ENCODE data around the gene FFAR3. TPM values are rescaled to one million over a fixed set of nuclear protein-coding genes. Genes with fewer than 3 reads are reported as not detected.

FFAR3 gene
- total and polyA plus RNA-seq, 2 of the 8 experiments (the other 6 are each of a cell fraction or from before 2014, with no cell fraction given), result not detected

GRCh38 chr19:35353635-35354034 is 4.6 kb upstream of the FFAR3 start:
- H2BK20ac ChIP-seq (ENCODE audit: low read length), result no peak overlapping the region

More at GRCh38 chr19:35353635-35354034, 4.6 kb upstream of the FFAR3 start:
- Histone ChIP-seq H2BK5ac (ENCODE audit: low read depth, low read length) (no peak overlapping the region), H2BK12ac (ENCODE audit: low read depth, low read length) (no peak overlapping the region), H3K23me2 (ENCODE audit: low read depth, low read length) (no peaks in the 10 kb centered on the region), H3K14ac (ENCODE audit: insufficient read length) (no peak overlapping the region), H3K4ac (replicated peaks; ENCODE audit: insufficient read length, low read depth, low read length) (no peak overlapping the region), H3K79me2 (ENCODE audit: control insufficient read depth in 1 of 2, insufficient read depth in 2 of 2, low read length in 2 of 2) (no peaks in the 10 kb centered on the region), H4K8ac (ENCODE audit: extremely low read depth, insufficient read depth, low read length) (no peak overlapping the region), H3K36me3 (ENCODE audit: control insufficient read depth in 2 of 4, insufficient read depth in 4 of 4, low read length in 3 of 4) (no peaks in the 10 kb centered on the region), H3K9ac (replicated peaks in 1 of 4; ENCODE audit: extremely low read depth in 1 of 4, low read depth in 3 of 4, low read length in 3 of 4) (no peak overlapping the region), H4K91ac (replicated peaks; ENCODE audit: insufficient read length, low read length) (no peak overlapping the region), H3K79me1 (ENCODE audit: low read depth, low read length) (no peaks in the 10 kb centered on the region), H3K4me1 (replicated peaks in 1 of 4; ENCODE audit: control insufficient read depth in 3 of 4, insufficient read depth in 4 of 4, low read length in 3 of 4) (peaks cover 0 to 2% (median 0%) of the 10 kb centered on the region in 4 experiments; a peak in 2 of 7 replicates), H3K56ac (replicated peaks; ENCODE audit: insufficient read length, low read depth, low read length) (no peak overlapping the region), H3K27me3 (replicated peaks in 1 of 4; ENCODE audit: control insufficient read depth in 3 of 4, extremely low read depth in 1 of 4, insufficient read depth in 3 of 4, low read length in 3 of 4) (no peaks in the 10 kb centered on the region), H3K9me3 (ENCODE audit: insufficient read depth in 2 of 2, low read depth in 1 of 2, low read length in 1 of 2) (no peaks in the 10 kb centered on the region), H2BK15ac (ENCODE audit: low read length) (no peak overlapping the region), H2AFZ (ENCODE audit: low read length) (no peak overlapping the region), H2BK120ac (replicated peaks; ENCODE audit: low read depth, low read length) (no peak overlapping the region), H3K4me3 (ENCODE audit: extremely low read depth in 1 of 4, insufficient read depth in 2 of 4, low read depth in 3 of 4, low read length in 4 of 4) (no peak overlapping the region), H3K4me2 (ENCODE audit: insufficient read depth in 1 of 2, low read depth in 2 of 2, low read length in 2 of 2) (no peak overlapping the region), H4K5ac (ENCODE audit: insufficient read length, low read depth, low read length) (no peak overlapping the region), H3K18ac (ENCODE audit: extremely low read depth, low read length) (no peak overlapping the region), H2AK5ac (ENCODE audit: low read depth, low read length) (no peak overlapping the region), H4K20me1 (replicated peaks in 1 of 2; ENCODE audit: control insufficient read depth in 1 of 2, insufficient read depth in 2 of 2, low read length in 2 of 2) (no peaks in the 10 kb centered on the region), H3K23ac (ENCODE audit: insufficient read length) (no peak overlapping the region), H3K27ac (ENCODE audit: low read depth, low read length) (no peak overlapping the region)
- TF ChIP-seq SP4 (IDR thresholded peaks at IDR 0.05; ENCODE audit: low read length), result no peak
- no peak for TF ChIP-seq SIX5 (IDR thresholded peaks at IDR 0.05; ENCODE audit: low read depth, low read length)
- TF ChIP-seq KDM4A (IDR thresholded peaks at IDR 0.05; ENCODE audit: low read depth, low read length, severe bottlenecking), result no peak
- no peak for TF ChIP-seq SIN3A (conservative IDR thresholded peaks at IDR 0.05 in 1 of 2, IDR thresholded peaks at IDR 0.05 in 1 of 2; ENCODE audit: low read depth in 1 of 2, low read length in 2 of 2)
- no peak for TF ChIP-seq ZNF274 (IDR thresholded peaks at IDR 0.05; ENCODE audit: borderline replicate concordance, extremely low read depth, low read length)
- no peak for TF ChIP-seq TAF1 (IDR thresholded peaks at IDR 0.05; ENCODE audit: low read depth, low read length)
- no peak for TF ChIP-seq FOSL1 (IDR thresholded peaks at IDR 0.05; ENCODE audit: insufficient read depth, low read depth, low read length)
- TF ChIP-seq, protein P1, sequence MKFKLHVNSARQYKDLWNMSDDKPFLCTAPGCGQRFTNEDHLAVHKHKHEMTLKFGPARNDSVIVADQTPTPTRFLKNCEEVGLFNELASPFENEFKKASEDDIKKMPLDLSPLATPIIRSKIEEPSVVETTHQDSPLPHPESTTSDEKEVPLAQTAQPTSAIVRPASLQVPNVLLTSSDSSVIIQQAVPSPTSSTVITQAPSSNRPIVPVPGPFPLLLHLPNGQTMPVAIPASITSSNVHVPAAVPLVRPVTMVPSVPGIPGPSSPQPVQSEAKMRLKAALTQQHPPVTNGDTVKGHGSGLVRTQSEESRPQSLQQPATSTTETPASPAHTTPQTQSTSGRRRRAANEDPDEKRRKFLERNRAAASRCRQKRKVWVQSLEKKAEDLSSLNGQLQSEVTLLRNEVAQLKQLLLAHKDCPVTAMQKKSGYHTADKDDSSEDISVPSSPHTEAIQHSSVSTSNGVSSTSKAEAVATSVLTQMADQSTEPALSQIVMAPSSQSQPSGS (IDR thresholded peaks at IDR 0.05; ENCODE audit: low read length), result no peak
- no peak for TF ChIP-seq EZH2 (IDR thresholded peaks at IDR 0.05; ENCODE audit: low read depth, low read length, severe bottlenecking)
- no peak for TF ChIP-seq MAX (IDR thresholded peaks at IDR 0.05)
- ChIA-PET POLR2A (ENCODE audit: partially characterized antibody) (interaction anchor here (0.6 to 0.9 kb wide), 3 partner anchors 171 to 349 kb away, joined by 3 read pairs; no protein-coding TSS in a partner anchor), CTCF (ENCODE audit: partially characterized antibody) (interaction anchor here (0.8 to 4.1 kb wide), 39 partner anchors 9 to 308 kb away, joined by 3 to 51 read pairs (median 4); partner anchors contain the start of genes CD22 and HAMP)
- FAIRE-seq (no peak), DNase-seq (ENCODE audit: low read depth in 1 of 2, low spot score in 2 of 2) (peak in 1 of 2 experiments; percentile 16)
- WGBS, 2 experiments (ENCODE audit: extremely low coverage in 1 of 2, insufficient coverage in 1 of 2, insufficient read length in 1 of 2, insufficient replicate concordance in 2 of 2, low coverage in 1 of 2, low lambda C conversion rate in 2 of 2, missing lambda C conversion rate in 1 of 2), result 90% methylated on average over 9 of the region's 9 CpGs; no CpG with 5 or more reads in 1 of the 2 experiments

Data from H1 (cell line).